NCI-H82 (cell line): ENCODE data around the gene ALLC.

ENCODE experiments used
- DNase-seq: peaks from one replicate; lab custom pipeline; 2025; lab: John Stamatoyannopoulos, UW

Gene ALLC

DNA sequence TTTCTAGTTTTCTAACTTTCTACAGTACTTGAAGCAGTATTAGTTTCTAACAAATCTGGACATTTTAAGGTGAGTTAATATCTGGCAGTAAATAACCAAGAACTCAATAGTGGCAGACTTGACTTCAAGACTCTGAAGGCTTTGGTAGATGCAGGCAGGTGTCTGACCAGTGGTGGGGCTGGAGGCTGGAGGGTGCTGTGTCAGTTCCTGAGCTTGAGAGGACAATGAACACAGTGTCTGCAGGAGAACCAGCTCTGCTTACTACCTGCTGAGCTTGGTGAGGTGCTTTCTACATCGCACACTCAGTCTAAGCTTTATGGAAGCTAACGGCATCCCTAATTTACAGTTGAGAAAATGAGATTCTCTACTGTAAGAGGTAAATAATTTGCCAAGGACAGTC is 21.2 kb downstream of the ALLC start:
- DNase-seq, result no peak

DNA sequence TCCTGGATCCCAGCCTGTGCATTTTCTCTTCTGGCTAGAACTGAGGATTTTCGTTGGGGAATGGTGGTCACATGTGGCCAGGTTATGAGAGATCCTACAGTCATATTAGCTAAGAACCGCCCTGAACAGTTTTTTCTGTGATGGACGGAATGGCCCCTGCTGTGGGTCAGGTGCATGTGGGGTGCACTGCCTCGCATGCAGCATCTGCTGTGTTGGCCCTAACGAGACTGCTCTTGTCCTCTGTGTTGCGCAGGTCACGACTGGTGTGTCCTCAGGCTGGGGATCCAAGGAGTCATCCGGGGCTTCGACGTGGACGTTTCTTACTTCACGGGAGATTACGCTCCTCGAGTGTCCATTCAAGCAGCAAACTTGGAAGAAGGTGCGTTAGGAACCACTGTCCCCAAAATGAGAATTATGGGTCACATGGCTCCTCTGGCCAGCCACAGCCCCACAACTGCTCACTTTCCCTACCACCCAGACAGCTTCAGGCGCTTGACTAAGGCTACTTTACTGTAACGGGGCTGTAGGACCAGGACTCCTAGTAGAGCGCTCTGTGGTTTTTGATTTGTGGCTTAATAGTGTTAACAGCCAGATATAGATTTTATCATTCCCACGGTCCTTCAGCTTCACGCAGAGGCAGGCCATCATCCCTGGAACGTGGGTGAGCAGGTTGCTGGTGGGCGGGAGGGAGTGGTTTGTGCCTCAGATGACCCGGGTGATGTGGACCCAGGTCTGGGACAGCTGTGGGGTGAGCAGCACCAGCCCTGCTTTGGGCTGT is 21.8 kb downstream of the ALLC start:
- DNase-seq, result no peak

DNA sequence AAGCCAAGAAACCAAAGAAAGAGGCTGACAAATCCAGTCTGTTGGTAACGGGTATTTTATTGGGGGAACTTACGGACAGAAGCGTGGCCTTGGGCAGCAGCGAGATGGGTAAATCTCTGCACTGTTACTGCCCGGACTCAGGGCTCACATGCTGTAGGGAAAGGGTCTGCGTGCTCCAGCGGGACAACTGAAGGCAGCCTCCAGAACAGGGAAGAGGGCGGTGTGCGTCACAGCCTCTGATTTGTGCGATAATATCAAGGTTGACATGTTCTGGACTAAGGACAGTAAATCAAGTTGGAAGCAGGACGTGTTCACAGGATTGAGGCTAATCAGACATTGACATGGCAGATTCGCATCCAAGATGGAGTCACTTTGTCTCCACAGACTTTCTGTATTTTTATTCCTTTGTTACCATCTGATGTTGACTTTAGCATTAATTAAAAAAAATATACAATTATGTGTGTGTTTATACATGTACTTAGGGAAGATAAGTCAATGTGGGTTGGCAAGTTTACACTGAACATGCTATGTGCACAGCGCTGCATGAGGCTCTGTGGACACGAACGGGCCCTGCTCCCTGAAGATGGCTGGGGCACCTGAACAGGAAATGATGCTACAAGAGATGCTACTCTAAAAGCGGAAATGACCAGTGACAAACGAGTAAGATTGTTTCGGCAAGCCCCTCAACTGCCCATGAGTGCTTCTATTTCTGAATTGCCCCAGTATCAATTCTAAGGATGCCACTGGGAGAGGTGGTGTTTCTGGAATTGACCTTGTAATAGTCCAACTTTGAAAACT is 22.7 kb downstream of the ALLC start:
- no peak for DNase-seq

DNA sequence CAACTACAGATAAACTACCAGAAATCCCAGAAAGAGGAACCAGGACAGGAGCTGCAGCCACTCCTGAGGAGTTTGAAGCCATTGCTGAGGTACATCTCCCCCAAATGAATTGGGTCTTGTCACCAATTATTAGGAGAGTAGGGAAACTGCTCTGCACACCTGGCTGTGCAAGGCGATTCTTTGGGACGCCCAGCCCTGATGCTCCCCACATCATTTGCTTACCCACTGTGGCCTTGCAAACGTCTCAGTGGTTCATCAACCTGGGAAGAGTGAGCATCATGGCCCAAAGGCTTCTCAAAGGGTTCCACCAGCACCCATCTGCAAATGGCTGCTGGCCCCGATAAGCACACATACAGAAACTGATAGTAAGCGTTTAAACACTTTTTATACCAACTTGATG is 23.6 kb downstream of the ALLC start:
- DNase-seq, result no peak

DNA sequence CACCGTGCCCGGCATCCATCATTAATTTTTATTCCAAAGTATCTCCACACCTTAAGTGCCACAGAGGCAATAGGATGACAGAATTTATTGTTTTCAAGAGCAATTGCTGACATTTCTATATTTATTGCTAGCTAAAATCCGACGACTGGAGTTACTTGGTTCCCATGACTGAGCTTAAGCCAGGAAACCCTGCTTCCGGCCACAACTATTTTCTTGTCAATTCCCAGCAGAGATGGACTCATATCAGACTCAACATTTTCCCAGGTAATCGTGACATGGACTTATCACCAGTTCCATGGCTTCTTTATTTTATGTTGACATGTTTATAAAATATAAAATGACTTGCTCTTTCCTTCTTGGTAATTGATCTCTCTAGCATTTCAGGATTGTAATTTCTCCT is 24.8 kb downstream of the ALLC start:
- DNase-seq, result no peak

DNA sequence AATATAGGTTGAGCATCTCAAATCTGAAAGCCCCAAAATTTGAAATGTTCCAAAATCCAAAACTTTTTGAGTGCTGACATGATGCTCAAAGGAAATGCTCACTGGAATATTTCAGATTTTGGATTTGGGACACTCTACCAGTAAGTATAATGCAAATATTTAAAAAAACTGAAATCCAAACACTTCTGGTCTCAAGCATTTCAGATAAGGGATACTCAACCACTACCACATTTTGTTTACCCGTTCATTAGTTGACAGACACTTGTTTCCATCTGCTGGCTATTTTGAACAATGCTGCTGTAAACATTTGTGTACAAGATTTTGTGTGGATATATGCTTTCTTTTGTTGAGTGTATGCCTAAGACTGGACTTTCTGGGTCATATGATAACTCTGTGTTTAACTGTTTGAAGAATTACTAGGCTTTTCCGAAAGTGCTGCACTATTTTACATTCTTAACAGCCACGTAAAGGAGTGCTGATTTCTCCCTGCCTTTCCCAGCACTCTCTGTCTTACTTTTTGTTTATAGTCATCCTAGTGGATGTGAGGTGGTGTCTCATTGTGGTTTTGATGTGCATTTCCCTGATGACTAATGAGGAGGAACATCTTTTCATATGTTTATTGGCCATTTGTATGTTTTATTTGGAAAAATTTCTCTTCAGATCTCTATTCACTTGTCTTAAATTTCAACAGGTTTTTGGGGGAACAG is 25.9 kb downstream of the ALLC start:
- DNase-seq, result no peak

DNA sequence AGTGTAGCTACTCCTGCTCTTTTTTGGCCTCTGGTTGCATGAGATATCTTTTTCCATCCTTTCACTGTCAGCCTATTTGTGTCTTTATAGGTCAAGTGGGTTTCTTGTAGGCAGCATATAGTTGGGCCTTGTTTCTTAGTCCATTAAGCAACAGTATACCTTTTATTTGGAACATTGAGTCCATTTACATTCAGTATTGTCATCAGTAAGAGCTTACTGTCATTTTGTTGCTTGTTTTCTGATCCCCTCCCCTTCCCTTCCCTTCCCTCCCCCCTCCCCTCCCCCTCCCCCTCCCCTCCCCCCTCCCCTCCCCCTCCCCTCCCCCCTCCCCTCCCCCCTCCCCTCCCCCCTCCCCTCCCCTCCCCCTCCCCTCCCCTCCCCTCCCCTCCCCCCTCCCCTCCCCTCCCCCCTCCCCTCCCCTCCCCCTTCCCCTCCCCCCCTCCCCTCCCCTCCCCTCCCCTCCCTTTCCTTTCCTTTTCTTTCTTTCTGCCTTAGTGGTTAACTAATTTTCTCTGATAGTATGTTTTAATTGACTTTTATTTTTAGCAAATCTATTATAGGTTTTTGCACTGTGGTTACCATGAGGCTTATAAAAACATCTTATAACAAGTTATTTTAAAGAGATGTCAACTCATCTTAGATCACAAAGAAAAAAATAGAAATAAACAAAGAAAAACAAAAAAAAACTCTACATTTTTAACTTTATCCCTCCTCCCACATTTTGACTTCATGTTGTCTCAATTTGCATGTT is 32.2 kb downstream of the ALLC start:
- DNase-seq, result no peak

DNA sequence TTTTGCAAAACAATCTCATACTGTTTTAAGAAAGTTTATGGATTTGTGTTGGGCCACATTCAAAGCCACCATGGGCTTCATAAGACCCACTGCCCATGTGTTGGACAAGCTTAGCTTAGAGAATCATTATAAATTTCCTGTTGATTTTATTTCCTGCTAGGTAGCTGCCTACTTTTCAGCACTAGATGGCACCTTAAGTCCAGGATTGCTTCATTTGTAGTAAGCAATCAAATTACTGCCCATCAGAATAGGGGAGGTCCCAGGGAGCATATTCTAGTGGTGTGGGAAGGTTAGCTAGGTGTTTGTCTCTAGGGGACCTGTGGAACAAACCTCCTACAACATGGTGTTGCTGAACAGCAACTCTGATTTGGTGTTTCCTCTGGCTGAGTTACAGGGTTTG is 34.4 kb downstream of the ALLC start:
- DNase-seq, result peak; percentile 74

DNA sequence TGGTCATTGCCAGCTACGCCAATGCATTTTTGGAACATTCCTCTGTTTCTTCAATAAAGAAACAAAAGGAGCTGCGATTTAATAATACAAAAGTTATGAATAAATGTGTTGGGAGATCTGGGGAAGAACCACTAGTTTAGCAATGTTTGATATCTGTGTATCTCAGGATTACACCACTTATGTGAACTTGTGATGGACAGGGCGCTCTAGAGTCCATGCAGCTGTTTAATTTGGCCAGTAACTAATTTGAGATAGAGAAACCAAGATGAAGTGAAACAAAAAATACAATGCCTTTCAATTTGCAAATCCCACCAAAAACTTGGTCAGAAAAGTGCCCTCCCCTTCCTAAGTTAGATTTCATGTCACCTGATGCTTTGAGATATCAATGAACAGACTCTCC is 38.5 kb downstream of the ALLC start:
- no peak for DNase-seq

DNA sequence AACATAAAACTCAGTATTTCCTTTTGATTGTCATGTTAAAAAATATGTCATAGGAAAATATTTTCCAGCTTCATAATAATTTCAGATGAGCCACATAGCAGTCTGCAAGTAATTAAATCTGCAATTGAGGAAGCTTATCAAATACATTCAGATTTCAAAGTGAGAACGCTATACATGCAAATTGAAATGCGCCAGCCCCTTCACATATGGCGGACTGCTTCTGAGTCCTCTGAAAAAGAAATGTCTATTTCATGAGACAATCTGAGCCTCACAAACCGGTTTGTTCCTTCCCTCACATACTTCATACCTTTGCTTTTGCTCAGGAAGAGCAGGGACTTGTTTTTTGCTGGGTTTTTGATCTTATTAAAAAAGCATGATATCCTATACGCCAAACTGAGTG is 43.1 kb downstream of the ALLC start:
- no peak for DNase-seq

DNA sequence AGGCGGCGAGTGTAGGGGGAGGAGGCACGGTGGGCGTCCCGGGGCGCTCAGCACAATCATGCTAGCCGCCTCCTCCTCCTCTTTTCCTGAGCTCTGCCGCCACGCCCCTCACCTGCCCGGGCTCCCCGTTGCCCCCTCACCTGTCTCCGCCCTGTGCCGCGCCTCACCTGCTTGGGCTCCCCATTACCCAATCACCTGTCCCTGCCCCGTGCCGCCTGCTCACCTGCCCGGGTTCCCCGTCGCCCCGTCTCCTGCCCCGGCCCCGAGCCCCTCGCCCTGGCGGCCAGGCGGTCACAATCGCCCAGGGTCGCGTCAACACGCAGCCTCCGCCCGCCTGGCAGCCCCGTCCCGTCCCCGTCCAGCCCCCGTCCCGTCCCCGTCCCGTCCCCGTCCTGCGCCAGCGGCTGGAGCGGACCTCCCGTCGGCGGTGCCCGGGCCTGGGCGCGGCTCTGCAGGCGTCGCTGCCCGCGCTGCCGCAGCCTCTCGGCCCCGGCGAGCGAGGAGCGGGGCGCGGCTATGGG is 45.3 kb downstream of the ALLC start, which contains the start of gene DCDC2C:
Gene DCDC2C, plus strand, starts transcription at position 340 of the 521 bp plus-strand sequence. Its CDS starts 177 bp downstream, at position 517.
- no peak for DNase-seq

DNA sequence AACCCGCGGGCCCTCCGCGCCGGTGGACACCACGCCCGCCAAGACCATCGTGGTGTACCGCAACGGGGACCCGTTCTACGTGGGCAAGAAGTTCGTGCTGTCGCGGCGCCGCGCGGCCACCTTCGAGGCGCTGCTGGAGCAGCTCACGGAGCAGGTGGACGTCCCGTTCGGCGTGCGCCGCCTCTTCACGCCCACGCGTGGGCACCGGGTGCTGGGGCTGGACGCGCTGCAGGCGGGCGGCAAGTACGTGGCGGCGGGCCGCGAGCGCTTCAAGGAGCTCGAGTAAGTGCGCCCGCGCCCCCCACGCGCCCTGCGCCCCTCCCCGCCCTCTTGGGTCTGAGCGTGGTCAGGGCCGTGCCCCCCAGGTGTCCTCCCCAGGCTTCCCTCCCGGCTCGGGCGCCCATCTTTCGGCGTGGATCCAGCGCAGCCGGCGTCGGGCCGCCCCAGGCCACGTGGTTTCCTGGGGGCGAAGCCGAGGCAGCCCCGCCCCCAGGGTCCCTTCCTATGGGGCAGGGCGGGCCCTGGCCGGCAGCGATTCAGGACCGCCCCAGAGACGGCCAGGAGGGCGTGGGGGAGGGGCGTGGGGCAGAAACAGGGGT is 45.9 kb downstream of the ALLC start:
- peak; percentile 35 for DNase-seq

DNA sequence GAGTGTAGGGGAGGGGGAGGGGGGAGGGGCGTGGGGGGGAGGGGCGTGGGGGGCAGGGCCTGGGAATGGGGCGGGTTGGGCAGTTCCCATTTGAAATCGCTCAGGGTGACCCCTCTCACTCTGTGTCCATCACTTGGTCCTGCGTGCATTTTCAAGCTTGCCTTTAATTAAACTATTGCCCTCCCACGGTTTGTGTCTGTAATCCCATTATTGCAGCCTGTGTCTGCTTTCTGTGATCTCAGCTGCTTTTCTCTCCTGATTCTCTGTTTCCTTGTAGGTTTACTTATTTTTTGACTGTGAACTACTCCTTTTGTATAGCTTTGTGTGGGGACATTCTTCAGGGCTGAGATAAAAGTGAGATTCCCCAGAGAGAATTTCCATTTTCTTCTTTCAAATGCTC is 46.7 kb downstream of the ALLC start:
- DNase-seq, result peak; percentile 67

DNA sequence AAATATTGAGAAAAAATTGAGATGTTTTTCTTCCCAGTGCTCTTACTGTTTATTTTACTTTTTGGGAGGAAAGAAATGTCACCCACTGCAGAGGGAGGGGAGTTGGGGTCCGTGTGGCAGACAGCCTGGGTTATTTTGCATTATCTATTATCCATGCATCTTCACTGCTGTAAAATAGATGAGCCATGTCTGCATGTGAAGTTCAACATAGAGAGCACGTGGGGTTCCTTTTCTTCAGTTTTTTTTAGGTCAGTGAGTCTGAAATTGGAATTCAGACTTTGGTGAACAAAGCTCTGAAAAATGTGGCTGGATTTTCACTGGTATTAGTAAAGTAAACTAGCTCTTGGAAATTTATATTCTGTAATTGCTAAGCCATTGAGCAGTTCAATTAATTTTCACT is 47.8 kb downstream of the ALLC start:
- no peak for DNase-seq

DNA sequence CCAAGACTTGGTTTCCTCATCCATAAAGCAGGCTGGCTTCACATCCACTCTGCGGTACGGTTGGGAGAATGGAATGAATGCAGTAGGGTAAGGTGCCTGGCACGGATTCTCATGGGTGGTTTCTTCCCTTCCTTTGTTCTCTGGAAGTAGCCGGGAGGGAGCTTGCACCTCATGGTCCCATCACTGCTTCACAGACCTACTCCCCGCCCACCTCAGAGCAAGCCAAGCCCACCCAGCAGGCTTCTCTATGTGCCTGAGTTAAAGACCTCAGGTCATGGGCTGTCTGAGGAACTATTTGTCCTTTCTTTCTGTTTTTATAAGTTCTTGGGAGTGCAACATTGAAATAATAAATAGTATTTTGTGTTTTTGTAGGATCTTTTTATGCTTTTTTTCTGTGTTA is 48.9 kb downstream of the ALLC start:
- DNase-seq, result no peak

DNA sequence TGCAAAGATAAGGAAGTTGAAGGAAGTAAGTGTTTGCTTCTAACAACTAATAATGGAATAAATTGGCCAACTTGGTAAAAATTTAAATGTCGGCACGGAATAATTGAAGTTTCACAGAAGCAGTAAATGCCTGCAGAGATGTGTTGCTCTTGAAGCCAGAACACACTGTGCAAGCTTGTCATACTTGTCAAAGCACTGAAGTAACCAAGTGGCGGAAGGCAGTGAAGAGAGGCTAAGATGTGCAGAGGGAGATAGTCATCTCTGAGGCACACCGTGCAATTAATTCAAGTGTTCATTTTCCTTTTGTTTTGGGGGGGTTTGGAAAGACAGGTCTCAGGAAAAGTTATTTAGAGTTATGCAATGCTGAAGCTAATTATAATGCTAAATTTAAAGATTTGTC is 50.6 kb downstream of the ALLC start:
- no peak for DNase-seq

DNA sequence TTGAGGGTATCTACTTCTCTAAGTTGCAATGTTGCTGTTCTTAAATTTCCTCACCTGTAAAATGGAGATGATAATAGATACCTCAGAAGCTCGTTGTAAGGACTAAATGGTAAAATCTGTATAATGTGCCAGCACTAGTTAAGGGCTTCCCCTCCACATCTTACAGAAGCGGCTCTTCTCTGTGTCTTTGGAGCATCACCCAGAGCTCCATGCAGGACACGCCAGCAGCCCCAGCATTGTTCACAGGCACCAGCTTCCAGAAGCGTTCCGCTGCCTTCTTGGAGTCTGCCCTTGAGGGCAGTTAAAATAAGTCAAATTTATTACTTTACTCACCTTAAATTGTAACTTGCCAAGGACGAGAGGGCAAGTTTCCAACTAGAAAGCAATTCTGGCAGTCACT is 51.2 kb downstream of the ALLC start:
- no peak for DNase-seq

DNA sequence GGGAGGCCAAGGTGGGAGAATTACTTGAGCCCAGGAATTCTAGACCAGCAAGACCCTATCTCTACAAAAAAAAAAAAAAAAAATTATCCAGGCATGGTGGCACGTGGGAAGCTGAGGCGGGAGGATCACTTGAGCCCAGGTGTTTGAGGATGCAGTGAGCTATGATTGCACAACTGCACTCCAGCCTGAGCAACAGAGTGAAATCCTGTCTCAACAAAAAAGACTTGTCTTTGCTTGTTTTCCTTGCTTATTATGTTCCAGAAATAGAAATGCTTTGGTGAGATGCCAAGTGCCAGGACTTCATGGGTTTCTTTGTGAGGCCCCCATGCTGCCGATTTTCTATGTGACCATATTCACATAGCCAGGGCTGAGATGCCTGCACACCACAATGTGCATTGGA is 54.4 kb downstream of the ALLC start:
- DNase-seq, result no peak

DNA sequence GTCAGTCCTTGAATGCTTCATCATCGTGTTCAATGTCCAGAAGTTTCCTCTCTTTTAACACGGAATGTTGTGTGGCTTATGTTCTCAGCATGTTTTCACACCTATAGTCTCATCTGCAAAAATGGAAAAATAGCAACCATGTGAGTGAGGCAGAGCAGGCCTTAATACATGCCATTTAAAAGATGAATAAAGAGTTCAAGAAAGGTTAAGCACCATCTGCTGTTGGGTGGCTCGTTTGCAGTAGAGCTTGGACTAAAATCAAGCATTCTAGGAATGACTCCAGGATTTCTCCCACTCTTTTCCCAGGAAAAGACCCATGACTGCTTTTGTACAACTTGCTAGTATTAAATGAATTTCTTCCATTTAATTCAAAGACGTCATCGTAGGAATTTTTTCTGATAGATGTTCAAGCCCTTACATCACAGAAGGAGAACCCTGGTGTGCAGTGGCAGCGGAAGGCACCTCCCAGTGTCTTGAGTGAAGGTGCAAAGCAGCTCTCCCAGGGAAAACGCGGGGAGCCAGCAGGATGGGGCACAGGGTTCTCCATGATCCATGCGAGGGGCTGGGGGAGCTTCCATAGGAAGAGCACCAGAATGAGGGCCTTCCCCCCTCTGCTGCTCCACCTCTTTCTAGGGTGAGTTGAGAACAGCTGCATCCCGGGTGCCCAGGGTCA is 55.0 kb downstream of the ALLC start:
- DNase-seq, result no peak

DNA sequence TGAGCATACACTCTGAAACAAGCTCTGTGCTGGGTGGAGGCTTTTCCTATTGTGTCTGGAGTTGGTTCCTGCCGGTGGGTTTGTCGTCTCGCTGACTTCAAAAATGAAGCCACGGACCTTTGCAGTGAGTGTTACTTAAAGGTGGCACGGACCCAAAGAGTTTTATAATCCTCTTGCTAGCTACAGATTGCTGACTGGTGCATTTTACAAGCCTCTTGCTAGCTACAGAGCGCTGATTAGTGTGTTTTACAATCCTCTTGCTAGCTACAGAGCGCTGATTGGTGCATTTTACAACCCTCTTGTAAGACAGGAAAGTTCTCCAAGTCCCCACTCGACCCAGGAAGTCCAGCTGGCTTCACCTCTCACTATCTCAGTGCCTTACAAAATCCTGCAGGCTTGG is 60.7 kb downstream of the ALLC start:
- no peak for DNase-seq

DNA sequence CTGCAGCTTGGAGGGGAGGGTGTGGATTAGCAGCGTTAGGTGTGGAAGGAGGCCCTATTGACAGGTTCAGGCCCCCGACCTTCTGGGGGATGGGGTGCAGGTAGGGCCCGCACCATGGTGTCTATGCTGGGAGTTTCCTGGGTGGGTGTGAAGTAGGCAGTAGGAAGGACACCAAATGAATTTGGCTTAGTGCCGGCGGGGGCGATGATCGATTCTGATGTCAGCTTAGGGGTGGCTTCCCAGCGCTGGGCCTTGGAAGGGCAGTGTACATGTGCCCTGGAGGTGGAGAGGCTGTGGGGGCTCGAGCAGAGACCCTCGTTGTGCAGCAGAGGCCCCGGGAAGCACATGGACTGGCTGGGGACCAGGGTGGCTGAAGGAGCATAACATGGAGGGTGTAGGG is 67.0 kb downstream of the ALLC start:
- DNase-seq, result no peak
